ENCODE measurements around the gene UBE3B. TPM values are rescaled to one million over a fixed set of nuclear protein-coding genes. Genes with fewer than 3 reads are reported as not detected.

The UBE3B gene
- total RNA-seq, 4 donors from 2014 or later: 52.2 to 72.5 (median 65.5) TPM

DNA sequence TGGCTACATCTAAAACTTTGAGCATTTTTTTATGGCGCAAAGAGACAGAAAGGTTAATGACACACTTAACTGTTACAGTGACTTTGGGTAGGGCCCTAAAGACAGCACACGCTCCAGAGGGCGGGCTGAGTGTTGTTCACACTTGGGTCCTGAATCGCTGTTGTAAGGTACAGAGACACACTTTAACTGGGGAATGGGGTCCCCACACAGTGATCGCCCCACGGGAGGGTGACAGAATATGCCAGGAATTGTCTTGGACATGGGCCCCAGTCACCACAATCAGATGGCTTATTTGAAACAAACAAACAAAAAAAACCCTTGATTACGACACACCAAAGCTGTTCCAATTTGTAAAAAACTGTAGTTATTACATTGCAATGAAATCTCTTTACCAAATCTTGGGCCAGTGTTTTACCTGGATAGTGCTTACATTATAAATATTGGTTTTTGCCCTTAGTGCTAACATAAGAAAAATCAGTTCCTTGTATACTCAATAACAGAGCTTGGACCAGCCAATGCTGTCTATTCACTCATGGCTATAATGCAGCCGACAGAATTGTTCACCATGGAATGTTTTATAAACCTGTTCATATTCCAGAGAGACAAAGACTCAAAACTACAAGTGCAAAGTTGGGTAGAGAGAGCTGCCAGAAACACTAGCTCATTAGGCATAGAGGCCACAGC lies 28.6 kb upstream of the UBE3B start:
- peaks cover 26 to 36% of the 10 kb centered on the region in 2 donors for H3K4me1 ChIP-seq
- no peak overlapping the region for H3K27ac ChIP-seq
- intact Hi-C loops (cut with DNase I): no loop called here

DNA sequence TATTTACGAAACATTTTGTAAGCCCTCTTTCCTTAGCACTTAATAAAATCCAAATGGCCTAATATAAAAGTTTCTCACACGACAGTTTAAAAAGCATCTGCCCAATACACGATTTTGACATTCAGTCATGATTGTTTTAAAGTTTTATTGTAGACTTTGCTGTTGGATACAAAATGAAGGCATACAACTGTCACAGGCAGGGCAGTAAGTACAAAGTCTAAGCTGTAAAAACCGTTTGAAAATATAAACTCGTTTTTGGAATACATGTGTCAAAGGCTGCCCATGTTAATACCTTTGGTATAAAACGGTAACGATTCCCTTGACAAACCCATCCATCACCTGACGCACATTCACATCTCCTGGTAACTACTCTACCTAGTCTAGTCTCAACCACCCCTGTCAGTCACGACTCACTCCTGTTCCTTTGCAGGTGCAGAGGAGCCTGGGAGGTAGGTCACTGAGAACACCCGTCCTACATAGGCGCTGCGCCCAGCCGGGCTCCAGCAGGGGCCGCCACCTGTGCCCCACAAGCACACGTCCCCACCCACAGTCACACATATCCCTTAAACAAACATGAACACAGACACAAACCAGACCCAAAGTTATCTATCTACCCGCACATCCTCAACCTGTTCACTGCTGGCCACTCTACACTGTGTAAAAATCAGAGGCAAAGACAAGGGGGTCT lies 27.4 kb upstream of the UBE3B start:
- TF ChIP-seq, protein P1, sequence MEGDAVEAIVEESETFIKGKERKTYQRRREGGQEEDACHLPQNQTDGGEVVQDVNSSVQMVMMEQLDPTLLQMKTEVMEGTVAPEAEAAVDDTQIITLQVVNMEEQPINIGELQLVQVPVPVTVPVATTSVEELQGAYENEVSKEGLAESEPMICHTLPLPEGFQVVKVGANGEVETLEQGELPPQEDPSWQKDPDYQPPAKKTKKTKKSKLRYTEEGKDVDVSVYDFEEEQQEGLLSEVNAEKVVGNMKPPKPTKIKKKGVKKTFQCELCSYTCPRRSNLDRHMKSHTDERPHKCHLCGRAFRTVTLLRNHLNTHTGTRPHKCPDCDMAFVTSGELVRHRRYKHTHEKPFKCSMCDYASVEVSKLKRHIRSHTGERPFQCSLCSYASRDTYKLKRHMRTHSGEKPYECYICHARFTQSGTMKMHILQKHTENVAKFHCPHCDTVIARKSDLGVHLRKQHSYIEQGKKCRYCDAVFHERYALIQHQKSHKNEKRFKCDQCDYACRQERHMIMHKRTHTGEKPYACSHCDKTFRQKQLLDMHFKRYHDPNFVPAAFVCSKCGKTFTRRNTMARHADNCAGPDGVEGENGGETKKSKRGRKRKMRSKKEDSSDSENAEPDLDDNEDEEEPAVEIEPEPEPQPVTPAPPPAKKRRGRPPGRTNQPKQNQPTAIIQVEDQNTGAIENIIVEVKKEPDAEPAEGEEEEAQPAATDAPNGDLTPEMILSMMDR (IDR thresholded peaks at IDR 0.05): no peak
- no peak for TF ChIP-seq POLR2A (IDR thresholded peaks at IDR 0.05)
- Histone ChIP-seq H3K27me3 (no peaks in the 10 kb centered on the region), H3K36me3 (peaks cover 32 to 39% of the 10 kb centered on the region in 2 donors), H3K4me1 (peaks cover 28 to 36% of the 10 kb centered on the region in 2 donors), H3K27ac (no peak overlapping the region), H3K4me3 (replicated peaks in 1 of 3) (no peak overlapping the region), H3K9me3 (no peaks in the 10 kb centered on the region)
- intact Hi-C loops (cut with DNase I): no loop called here
- 87 to 90% methylated on average over 16 of the region's 16 CpGs for WGBS, 2 donors
- DNase-seq: no peak

More for the DNA sequence above, 28.6 kb upstream of the UBE3B start:
- WGBS, 2 donors: 96 to 97% methylated on average over 8 of the region's 8 CpGs
- Histone ChIP-seq H3K27me3 (no peaks in the 10 kb centered on the region), H3K4me3 (replicated peaks in 1 of 3) (no peak overlapping the region), H3K36me3 (peaks cover 21 to 39% of the 10 kb centered on the region in 2 donors), H3K9me3 (no peaks in the 10 kb centered on the region)
- no peak for TF ChIP-seq POLR2A (IDR thresholded peaks at IDR 0.05)
- TF ChIP-seq, protein P1 (IDR thresholded peaks at IDR 0.05): no peak
- DNase-seq: no peak

DNA sequence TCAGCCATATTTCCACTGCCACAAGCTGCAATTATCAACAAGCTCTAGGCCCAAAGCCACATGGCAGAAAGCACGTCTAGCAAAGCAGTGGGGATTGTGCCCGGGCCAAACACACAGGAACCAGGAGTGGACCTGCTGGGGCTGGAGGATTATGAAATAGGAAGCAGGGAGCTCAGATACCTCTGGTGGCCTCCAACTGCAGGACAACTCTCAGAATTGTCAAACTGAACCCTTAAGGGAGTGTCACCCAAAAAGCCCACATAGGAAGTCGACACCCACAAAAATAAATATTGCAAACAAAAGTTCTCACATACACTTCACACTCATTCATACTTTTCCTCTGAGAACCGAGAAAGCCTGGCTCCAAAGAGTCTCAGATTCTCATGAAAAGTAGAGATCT lies 26.5 kb upstream of the UBE3B start:
- Histone ChIP-seq H3K27me3 (no peaks in the 10 kb centered on the region), H3K36me3 (peaks cover 38 to 39% of the 10 kb centered on the region in 2 donors), H3K4me1 (peaks cover 38 to 42% of the 10 kb centered on the region in 2 donors), H3K4me3 (replicated peaks in 1 of 3) (no peak overlapping the region), H3K27ac (no peak overlapping the region), H3K9me3 (no peaks in the 10 kb centered on the region)
- DNase-seq: no peak
- intact Hi-C loops (cut with DNase I): no loop called here
- 64 to 81% methylated on average over 4 of the region's 4 CpGs for WGBS, 2 donors
- TF ChIP-seq, protein P1 (IDR thresholded peaks at IDR 0.05): no peak
- TF ChIP-seq POLR2A (IDR thresholded peaks at IDR 0.05): no peak

DNA sequence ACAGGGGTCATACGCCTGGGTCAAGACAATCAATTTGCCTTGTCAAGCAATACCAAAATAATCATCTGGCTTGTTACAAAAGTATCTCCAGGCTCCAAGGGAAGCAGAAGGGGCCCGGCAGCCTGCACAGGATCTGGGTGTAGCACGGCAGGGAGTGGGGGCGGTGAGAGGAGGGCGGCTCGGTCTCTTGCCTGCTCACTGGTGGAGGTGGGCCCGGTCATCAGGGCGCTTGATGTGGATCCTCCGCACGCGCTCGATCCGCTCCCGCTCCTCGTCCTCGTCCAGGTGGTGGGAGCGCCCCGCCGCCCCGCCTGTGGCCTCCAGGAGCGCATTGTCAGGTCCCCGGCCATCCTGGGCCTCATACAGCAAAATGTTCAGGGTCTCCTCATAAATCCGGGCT lies 26.0 kb upstream of the UBE3B start:
- TF ChIP-seq, protein P1 (IDR thresholded peaks at IDR 0.05): no peak
- TF ChIP-seq POLR2A (IDR thresholded peaks at IDR 0.05): no peak
- Histone ChIP-seq H3K36me3 (peaks cover 38 to 43% of the 10 kb centered on the region in 2 donors), H3K4me1 (peaks cover 42 to 46% of the 10 kb centered on the region in 2 donors), H3K27ac (peak overlapping the region in 1 of 3 donors; percentile 99), H3K4me3 (replicated peaks in 1 of 3) (no peak overlapping the region), H3K27me3 (no peaks in the 10 kb centered on the region), H3K9me3 (no peaks in the 10 kb centered on the region)
- no peak for DNase-seq
- intact Hi-C loops (cut with DNase I): no loop called here
- WGBS, 2 donors: 90 to 96% methylated on average over 23 of the region's 23 CpGs

DNA sequence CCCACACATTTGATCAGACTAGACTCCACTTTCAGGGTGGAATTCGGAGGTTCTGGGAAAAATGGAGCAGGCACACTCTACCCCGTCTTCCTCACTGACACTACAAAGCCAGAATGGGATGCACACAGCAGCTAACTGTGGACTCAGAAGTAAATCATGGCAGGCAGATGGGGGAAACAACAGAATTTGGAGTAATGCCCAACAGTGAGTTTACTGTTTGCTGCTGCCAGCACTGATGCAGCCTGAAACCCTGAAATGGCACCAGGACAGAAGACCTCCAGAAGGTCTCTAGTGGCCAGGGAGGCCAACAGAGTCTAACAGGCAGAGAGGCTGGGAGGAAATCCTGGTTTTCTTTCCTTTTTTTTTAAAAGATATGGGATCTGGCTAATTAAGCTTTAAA lies 24.9 kb upstream of the UBE3B start:
- H3K27me3 ChIP-seq: no peaks in the 10 kb centered on the region
- H3K36me3 ChIP-seq: peaks cover 38 to 42% of the 10 kb centered on the region in 2 donors
- WGBS, 2 donors: 72 to 88% methylated on average over 2 of the region's 2 CpGs
- no peak for DNase-seq
- peak overlapping the region; percentile 21 to 100 (median 99) for H3K27ac ChIP-seq
- peaks cover 50 to 57% of the 10 kb centered on the region in 2 donors for H3K4me1 ChIP-seq
- TF ChIP-seq, protein P1 (IDR thresholded peaks at IDR 0.05): no peak
- TF ChIP-seq POLR2A (IDR thresholded peaks at IDR 0.05): no peak
- intact Hi-C loops (cut with DNase I): no loop called here
- H3K9me3 ChIP-seq: no peaks in the 10 kb centered on the region
- no peak overlapping the region for H3K4me3 ChIP-seq (replicated peaks in 1 of 3)
